Measurements from ENCODE around the gene SRXN1. TPM values are rescaled to one million over a fixed set of nuclear protein-coding genes. Genes with fewer than 3 reads are reported as not detected.

SRXN1 gene
- total RNA-seq, 1 donor from 2014 or later = 12.6 TPM

GRCh38 chr20:638579-638978, 14.4 kb downstream of the SRXN1 start:
- FAIRE-seq (no peak), DNase-seq (ENCODE audit: low spot score in 2 of 2) (no peak)

GRCh38 chr20:637559-637958, 15.4 kb downstream of the SRXN1 start:
- DNase-seq (ENCODE audit: low spot score in 2 of 2) (no peak), FAIRE-seq (no peak)

- DNase-seq (ENCODE audit: low spot score in 2 of 2) (no peak), FAIRE-seq (no peak)
These were observed 17.1 kb downstream of the SRXN1 start for GRCh38 chr20:635893-636338.

GRCh38 chr20:635028-635892, 17.7 kb downstream of the SRXN1 start:
- no peak for DNase-seq (ENCODE audit: low spot score in 2 of 2)
- no peak for FAIRE-seq

DNA sequence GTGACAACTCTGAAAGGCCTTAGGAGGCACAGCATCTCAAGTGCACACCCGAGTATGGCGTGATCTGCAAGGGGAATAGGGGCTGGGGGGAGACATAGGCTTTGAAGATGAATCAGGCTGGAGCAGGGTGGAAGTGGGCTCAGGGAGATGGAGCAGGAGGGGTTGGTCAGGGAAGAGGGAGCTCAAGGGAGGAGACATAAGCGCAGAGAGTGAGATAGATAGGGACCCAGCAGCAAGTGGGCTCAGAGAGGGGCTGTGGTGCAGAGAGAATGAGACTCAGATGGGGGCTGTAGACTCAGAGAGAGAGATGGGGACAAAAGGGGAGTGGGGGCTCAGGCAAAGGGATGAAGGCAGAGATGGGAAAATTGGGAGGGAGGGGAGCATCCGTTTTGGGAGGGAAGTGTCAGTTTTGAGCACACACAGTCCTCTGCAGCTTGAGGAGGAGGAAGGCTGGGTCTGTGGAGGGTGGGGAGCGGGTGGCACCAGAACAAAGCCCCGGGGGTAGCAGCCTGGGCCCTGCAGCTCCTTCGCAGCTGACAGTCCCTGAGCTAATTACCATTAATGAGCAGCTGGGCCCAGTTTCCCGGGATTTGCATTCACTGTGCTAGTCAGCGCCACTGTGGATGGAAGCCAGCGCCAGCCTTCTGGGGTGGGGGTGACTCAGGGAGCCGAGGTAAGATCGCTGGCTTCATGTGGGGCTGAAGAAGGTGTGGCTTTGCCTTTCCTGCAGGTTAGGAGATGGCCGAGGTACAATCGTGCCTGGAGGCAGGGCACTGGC, 18.7 kb downstream of the SRXN1 start:
- DNase-seq (ENCODE audit: low spot score in 2 of 2) (peak in 1 of 2 donors; percentile 50), FAIRE-seq (no peak)

DNA sequence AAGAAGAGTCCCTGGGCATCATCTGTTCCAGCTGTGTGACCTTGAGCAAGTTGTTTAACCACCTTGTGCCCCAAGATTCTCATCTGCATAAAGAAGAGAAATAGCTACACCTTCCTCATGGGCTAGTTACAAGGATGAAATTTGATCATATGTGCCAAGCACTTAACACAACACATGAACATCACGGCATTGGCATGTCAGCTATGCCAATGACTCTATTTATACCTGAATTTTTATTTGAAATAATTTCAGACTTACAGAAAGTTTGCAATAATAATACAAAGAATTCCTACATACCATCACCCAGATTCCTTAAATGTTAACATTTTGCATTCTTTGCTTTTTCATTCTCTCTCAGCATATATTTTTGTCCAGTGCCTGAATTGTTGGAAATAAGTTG, 21.9 kb downstream of the SRXN1 start:
- FAIRE-seq = no peak

GRCh38 chr20:626579-626978, 26.4 kb downstream of the SRXN1 start:
- DNase-seq (ENCODE audit: low spot score in 2 of 2) (no peak), FAIRE-seq (no peak)

More for the DNA sequence above, 21.9 kb downstream of the SRXN1 start:
- DNase-seq (ENCODE audit: low spot score in 2 of 2) = no peak

DNA sequence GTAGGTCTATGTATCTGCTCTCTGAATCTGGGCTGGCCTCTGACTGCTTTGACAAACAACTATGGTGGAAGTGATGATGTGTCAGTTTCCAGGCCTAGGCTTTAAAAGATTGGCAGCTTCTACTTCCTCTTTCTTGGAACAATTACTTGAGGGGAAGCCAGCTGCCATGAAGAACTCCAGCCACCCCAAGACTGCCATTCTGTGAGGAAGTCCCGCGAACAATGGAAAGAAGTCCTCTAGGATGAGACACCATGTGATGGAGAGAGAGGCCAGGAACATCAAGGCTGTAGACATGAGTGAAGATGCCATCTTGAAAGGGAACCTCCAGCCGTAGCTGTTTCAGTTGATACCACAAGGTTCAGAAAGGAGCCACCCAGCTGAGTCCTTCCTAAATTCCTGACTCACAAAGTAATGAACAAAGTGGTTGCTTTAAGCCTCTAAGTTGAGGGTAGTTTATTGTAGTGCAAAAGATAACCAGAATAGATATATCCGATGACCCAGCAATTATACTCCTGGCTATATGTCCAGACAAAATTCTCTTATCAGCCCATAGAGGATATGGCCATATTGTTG, 27.6 kb downstream of the SRXN1 start:
- DNase-seq (ENCODE audit: low spot score in 2 of 2) (no peak), FAIRE-seq (no peak)

DNA sequence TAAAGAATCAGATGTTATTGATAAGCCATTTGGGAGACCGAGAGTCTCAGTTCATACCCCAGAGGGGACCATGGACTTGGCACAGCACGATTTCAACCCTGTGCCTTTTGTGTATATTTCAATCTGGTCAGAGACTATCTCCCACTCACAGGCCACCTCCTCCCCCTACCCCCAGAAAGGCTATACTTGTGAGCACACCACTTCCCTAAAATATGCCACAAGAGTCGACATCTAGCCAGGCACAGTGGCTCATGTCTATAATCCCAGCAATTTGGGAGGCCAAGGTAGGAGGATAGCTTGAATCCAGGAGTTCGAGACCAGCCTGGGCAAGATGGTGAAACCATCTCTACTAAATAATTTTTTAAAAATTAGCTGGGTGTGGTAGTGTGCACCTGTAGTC, 29.3 kb downstream of the SRXN1 start:
- DNase-seq (ENCODE audit: low spot score in 2 of 2) (no peak), FAIRE-seq (no peak)

GRCh38 chr20:623021-623420, 30.0 kb downstream of the SRXN1 start:
- FAIRE-seq (no peak), DNase-seq (ENCODE audit: low spot score in 2 of 2) (no peak)

GRCh38 chr20:622161-622560, 30.8 kb downstream of the SRXN1 start:
- no peak for DNase-seq (ENCODE audit: low spot score in 2 of 2)
- no peak for FAIRE-seq

DNA sequence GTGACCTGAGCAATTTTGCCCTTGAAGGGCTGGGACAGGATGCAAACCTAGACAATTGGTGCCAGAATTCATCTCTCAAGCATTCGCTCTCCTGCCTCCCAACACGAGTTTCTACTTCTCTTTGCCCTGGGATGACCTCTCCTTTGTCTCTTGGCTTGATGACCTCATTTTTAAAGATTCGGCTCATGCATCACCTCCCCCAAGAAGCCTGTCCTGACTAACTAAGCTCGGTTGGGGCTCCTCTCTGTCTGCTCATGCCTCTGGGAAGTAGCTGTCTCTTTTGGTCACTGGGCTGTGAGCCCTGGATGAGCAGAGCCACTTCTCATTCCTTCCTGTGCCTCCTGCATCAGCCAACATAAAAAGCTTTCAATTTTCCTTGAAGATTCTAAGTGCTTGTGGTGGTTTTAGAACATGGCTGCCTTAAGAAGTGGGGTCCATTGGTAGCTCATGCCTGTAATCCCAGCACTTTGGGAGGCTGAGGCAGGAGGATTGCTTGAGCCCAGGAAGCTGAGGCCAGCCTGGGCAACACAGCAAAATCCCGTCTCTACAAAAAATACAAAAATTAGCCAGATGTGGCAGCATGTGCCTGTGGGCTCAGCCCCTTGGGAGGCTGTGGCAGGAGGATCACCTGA, 31.8 kb downstream of the SRXN1 start:
- FAIRE-seq (no peak), DNase-seq (ENCODE audit: low spot score in 2 of 2) (no peak)

DNA sequence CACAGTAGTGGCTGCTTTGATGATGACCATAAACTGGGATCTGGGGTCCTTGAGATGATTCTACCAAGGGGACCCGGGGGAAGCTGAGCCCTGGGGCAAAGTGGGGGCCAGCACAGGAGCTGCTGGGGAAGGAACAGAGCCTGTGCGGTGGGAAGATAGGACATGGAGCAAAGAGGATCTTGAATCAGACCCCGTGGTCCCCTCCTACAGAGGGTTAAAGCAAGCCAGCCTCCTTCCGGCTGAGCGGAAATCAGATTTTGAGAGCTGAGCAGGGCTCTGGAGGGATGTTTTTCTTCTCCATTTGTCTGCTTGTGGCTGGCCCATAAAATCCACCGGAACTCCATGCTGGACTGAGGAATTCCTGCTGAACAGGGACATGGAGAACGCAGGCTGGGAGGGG, 32.8 kb downstream of the SRXN1 start:
- FAIRE-seq = no peak

GRCh38 chr20:618980-619379, 34.0 kb downstream of the SRXN1 start:
- DNase-seq (ENCODE audit: low spot score in 2 of 2) (no peak), FAIRE-seq (no peak)

More for the DNA sequence above, 32.8 kb downstream of the SRXN1 start:
- DNase-seq (ENCODE audit: low spot score in 2 of 2) = no peak

DNA sequence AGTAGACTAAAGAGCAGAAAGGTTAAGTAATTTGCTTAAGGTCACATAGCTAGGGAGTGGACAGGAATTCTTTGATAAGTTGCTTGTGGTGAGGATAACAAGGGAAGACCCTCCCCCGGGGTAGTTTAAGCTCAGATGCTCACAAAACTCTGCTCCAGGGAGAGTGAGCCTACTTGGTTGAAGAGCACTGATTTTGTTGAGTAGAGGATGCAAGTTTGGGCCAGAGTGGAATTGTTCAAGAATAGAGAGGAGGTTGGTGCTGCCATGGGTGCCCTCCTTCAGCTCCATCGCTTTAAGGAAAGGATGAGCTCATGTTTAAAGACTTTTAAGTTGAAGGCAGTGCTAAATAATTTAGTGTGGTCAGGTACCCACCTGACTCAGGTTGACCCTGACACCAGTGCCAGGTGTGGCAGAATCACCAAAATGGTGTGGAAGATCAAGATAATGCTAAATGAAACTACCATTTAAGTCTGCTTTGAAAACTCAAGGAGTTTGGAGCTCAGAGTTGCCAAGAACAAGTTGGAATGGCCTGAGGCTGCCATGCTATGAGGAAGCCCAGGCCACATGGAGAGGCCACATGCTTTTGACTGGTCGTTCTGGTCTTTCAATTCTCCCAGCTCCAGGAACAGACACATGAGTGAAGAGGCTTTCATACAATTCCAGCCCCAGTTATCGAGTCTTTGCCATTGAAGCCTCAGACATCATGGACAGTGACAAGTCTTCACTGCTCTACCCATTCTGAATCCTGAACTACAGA, 34.9 kb downstream of the SRXN1 start:
- FAIRE-seq (no peak), DNase-seq (ENCODE audit: low spot score in 2 of 2) (no peak)

- FAIRE-seq = no peak
These were observed 37.5 kb downstream of the SRXN1 start for GRCh38 chr20:615514-615913.

GRCh38 chr20:611843-612185, 41.2 kb downstream of the SRXN1 start:
- DNase-seq (ENCODE audit: low spot score in 2 of 2) = no peak
- no peak for FAIRE-seq

More at GRCh38 chr20:615514-615913, 37.5 kb downstream of the SRXN1 start:
- DNase-seq (ENCODE audit: low spot score in 2 of 2) = no peak

GRCh38 chr20:611047-611842, 41.8 kb downstream of the SRXN1 start:
- no peak for FAIRE-seq

More at GRCh38 chr20:611047-611842, 41.8 kb downstream of the SRXN1 start:
- no peak for DNase-seq (ENCODE audit: low spot score in 2 of 2)
